A673 (cell line): ENCODE results near the gene HIKESHI. TPM values are rescaled to one million over a fixed set of nuclear protein-coding genes. Genes with fewer than 3 reads are reported as not detected.
"Not testable (repeated sequence)": the region's sequence is repeated elsewhere in the genome, so short reads cannot be mapped to it uniquely, and the experiment has no call there.

Experiments used
- BruUV-seq: library from RNA; stranded (reverse); fragments of 400-500 nt; replicated peaks from 2 replicates; lab custom pipeline; 2021; lab: Mats Ljungman, UMichigan
- CTCF ChIA-PET: fragments of 300-600 bp; sonication (Branson Sonifier 250); formaldehyde crosslinking; loops from one replicate; lab custom pipeline; 2022; ENCODE audit warnings: antibody characterized with exemption; lab: Charles Lee
- POLR2A ChIA-PET: fragments of 300-600 bp; sonication (Branson Sonifier 250); formaldehyde crosslinking; loops from one replicate; lab custom pipeline; 2022; ENCODE audit warnings: antibody characterized with exemption; ENCODE audit not compliant: low non-redundant PET; lab: Charles Lee
- DNase-seq: peaks from one replicate; pipeline ENCODE4 v3.0.0-alpha.2; 2015; ENCODE audit warnings: low spot score
- H3K27ac ChIP-seq: fragments of 200-600 bp; sonication (generic); 2 replicates; pipeline ENCODE4 v1.5.1; 2016; ENCODE audit warnings: mixed run types, low read depth, mild to moderate bottlenecking, mixed read lengths, antibody characterized with exemption, low read length; ENCODE audit not compliant: poor library complexity, severe bottlenecking
- H3K27me3 ChIP-seq: fragments of 200-600 bp; sonication (generic); replicated peaks from 2 replicates; pipeline ENCODE4 v1.6.1; 2017; ENCODE audit warnings: mixed run types, low read depth, mild to moderate bottlenecking, mixed read lengths, antibody characterized with exemption, low read length; ENCODE audit not compliant: insufficient read depth, poor library complexity
- H3K36me3 ChIP-seq: fragments of 200-600 bp; sonication (generic); 2 replicates; pipeline ENCODE4 v1.6.1; 2016; ENCODE audit warnings: mixed run types, mild to moderate bottlenecking, mixed read lengths, antibody characterized with exemption, low read length; ENCODE audit not compliant: insufficient read depth, poor library complexity, severe bottlenecking
- H3K4me1 ChIP-seq: fragments of 200-600 bp; sonication (generic); 2 replicates; pipeline ENCODE4 v1.6.1; 2017; ENCODE audit warnings: mixed run types, mild to moderate bottlenecking, mixed read lengths, antibody characterized with exemption, low read length; ENCODE audit not compliant: insufficient read depth, poor library complexity, severe bottlenecking
- H3K4me3 ChIP-seq: fragments of 200-600 bp; sonication (generic); 2 replicates; pipeline ENCODE4 v1.5.1; 2016; ENCODE audit warnings: low read depth, mixed run types, mild to moderate bottlenecking, mixed read lengths, low read length; ENCODE audit not compliant: poor library complexity, severe bottlenecking
- H3K9me3 ChIP-seq: fragments of 200-600 bp; sonication (generic); 2 replicates; pipeline ENCODE4 v1.6.1; 2016; ENCODE audit warnings: mixed run types, low read depth, mild to moderate bottlenecking, mixed read lengths, antibody characterized with exemption, low read length; ENCODE audit not compliant: poor library complexity, severe bottlenecking
- CTCF ChIP-seq: fragments of 300-800, 200-600 bp; sonication (generic); conservative IDR thresholded peaks from 2 replicates; pipeline ENCODE4 v1.5.1; 2017; ENCODE audit warnings: low read depth, mild to moderate bottlenecking, antibody characterized with exemption, low read length, moderate library complexity, mixed read lengths
- EZH2 ChIP-seq: fragments of 200-600 bp; sonication (generic); IDR thresholded peaks from 2 replicates; pipeline ENCODE4 v1.6.1; 2017; ENCODE audit warnings: borderline replicate concordance, low read depth, mild to moderate bottlenecking, mixed read lengths, antibody characterized with exemption, low read length; ENCODE audit not compliant: poor library complexity, severe bottlenecking
- intact Hi-C: fragments of 100-400 bp; cut with micrococcal nuclease; formaldehyde crosslinking; loops from one replicate; pipeline ENCODE4 v1.10.0; 2022; ENCODE audit not compliant: unreplicated experiment
- total RNA-seq: library from RNA; stranded (reverse); gene quantifications from 2 replicates; pipeline ENCODE4 v1.2.3, GENCODE V29; 2021

The HIKESHI gene
- total RNA-seq, 1 experiment from 2014 or later, result 55.1 TPM

DNA sequence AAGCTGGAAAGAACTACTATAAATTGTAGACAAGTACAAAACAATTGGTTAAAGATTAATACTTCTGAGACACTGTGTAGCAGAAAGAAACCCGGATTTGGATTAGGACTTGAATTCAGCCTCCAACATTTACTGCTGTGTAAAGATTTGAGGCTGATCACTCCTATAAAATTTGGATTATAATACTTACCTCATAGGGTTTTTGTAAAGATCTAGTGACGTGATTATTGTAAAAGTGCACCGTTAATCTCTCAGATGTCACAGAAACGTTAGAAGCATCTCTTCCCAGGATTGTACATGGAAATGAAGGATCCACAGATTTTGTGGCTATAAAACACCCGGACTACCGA is 323 bp upstream of the HIKESHI start:
- H3K36me3 ChIP-seq, result no peaks in the 10 kb centered on the region
- intact Hi-C loops, result no loop called here
- peaks cover 5% of the 10 kb centered on the region for H3K4me1 ChIP-seq
- POLR2A ChIA-PET, result no interaction called here
- H3K9me3 ChIP-seq, result no peaks in the 10 kb centered on the region
- H3K27ac ChIP-seq, result peak overlapping the region; percentile 80
- CTCF ChIA-PET, result no interaction called here
- peak overlapping the region; percentile 75 for H3K4me3 ChIP-seq
- H3K27me3 ChIP-seq, result no peaks in the 10 kb centered on the region
- TF ChIP-seq EZH2, result no peak
- no peak for TF ChIP-seq CTCF
- no peak for DNase-seq
- no TSS peak for BruUV-seq

GRCh38 chr11:86303257-86303656 is 1.2 kb downstream of the HIKESHI start:
- H3K27me3 ChIP-seq, result no peaks in the 10 kb centered on the region
- ChIA-PET CTCF (no interaction called here), POLR2A (no interaction called here)
- H3K4me1 ChIP-seq, result peaks cover 5% of the 10 kb centered on the region
- BruUV-seq, result no TSS peak
- H3K4me3 ChIP-seq, result peak overlapping the region; percentile 75
- H3K27ac ChIP-seq, result no peak overlapping the region
- H3K36me3 ChIP-seq, result no peaks in the 10 kb centered on the region
- no peaks in the 10 kb centered on the region for H3K9me3 ChIP-seq
- peak; percentile 57 for DNase-seq
- no peak for TF ChIP-seq EZH2
- TF ChIP-seq CTCF, result no peak
- intact Hi-C loops, result no loop called here

GRCh38 chr11:86308710-86309109 is 6.7 kb downstream of the HIKESHI start:
- H3K27ac ChIP-seq, H3K9me3 ChIP-seq, H3K4me3 ChIP-seq, BruUV-seq, CTCF ChIA-PET, H3K27me3 ChIP-seq, POLR2A ChIA-PET, intact Hi-C loops, DNase-seq, H3K36me3 ChIP-seq, H3K4me1 ChIP-seq: not testable (repeated sequence)

DNA sequence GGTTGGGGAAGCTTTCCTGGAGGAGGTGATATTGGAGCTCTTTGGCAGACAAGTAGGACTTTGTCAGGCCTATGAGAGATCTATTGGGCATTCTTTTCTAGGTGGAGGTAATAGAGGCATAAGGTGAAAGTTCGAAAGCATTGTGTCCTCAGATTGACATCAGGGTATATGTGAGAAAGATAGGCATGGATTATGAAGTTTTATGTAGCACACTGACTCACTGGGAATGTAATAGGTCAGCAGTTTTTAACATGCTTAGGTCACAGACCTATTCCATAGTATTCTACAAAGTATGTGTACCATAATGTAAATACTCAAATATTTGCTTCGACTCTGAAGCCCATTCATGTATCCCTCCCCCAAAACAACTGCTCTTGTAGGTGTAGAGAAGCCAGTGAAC is 11.8 kb downstream of the HIKESHI start:
- no peak for DNase-seq
- Histone ChIP-seq H3K36me3 (peaks cover 7% of the 10 kb centered on the region), H3K27ac (no peak overlapping the region), H3K9me3 (no peaks in the 10 kb centered on the region), H3K4me3 (no peak overlapping the region), H3K27me3 (no peaks in the 10 kb centered on the region), H3K4me1 (no peaks in the 10 kb centered on the region)
- ChIA-PET POLR2A (interaction anchor here (0.6 kb wide), 1 partner anchor 15 kb away, joined by 3 read pairs; no protein-coding TSS in a partner anchor), CTCF (no interaction called here)
- no peak for TF ChIP-seq EZH2
- no peak for TF ChIP-seq CTCF
- intact Hi-C loops, result no loop called here
- BruUV-seq, result no TSS peak
